Caco-2 (cell line): Measurements from ENCODE around the gene ZDHHC7. TPM values are rescaled to one million over a fixed set of nuclear protein-coding genes. Genes with fewer than 3 reads are reported as not detected.

Experiments
- BruUV-seq: library from RNA; stranded (reverse); fragments of 400-500 nt; replicated peaks from 2 replicates; lab custom pipeline; 2021; lab: Mats Ljungman, UMichigan
- CTCF ChIA-PET: fragments of 300-600 bp; sonication (Branson Sonifier 250); formaldehyde crosslinking; loops from one replicate; lab custom pipeline; 2022; ENCODE audit warnings: antibody characterized with exemption; lab: Charles Lee
- POLR2A ChIA-PET: fragments of 300-600 bp; sonication (Branson Sonifier 250); formaldehyde crosslinking; loops from one replicate; lab custom pipeline; 2022; ENCODE audit warnings: antibody characterized with exemption; lab: Charles Lee
- DNase-seq, 2 experiments: peaks; one replicate each; pipeline versions ENCODE4 v3.0.0 to v3.0.0-alpha.2; 2020 to 2022
- H3K27me3 ChIP-seq: replicated peaks from 2 replicates; pipeline ENCODE4 v1.6.0; 2011; ENCODE audit warnings: low read length; ENCODE audit not compliant: control insufficient read depth, insufficient read depth
- H3K36me3 ChIP-seq: 2 replicates; pipeline ENCODE4 v1.5.1; 2011; ENCODE audit warnings: low read length; ENCODE audit not compliant: control insufficient read depth, insufficient read depth
- H3K4me1 ChIP-seq: fragments of 250-450 bp; sonication (Bioruptor Pico); 2 replicates; pipeline ENCODE4 v1.5.1; 2020; ENCODE audit warnings: mild to moderate bottlenecking
- H3K4me3 ChIP-seq: 2 replicates; pipeline ENCODE4 v1.5.1; 2011; ENCODE audit warnings: low read depth, mild to moderate bottlenecking, control low read depth, low read length
- H3K9me3 ChIP-seq: fragments of 250-450 bp; sonication (Bioruptor Pico); 2 replicates; pipeline ENCODE4 v1.5.1; 2020; ENCODE audit warnings: mild to moderate bottlenecking, moderate library complexity
- H3K27ac Mint-ChIP-seq: one replicate; pipeline ENCODE4 v1.8.0; 2022; ENCODE audit warnings: mixed read lengths; ENCODE audit not compliant: unreplicated experiment
- H3K27me3 Mint-ChIP-seq: one replicate; pipeline ENCODE4 v1.8.0; 2022; ENCODE audit warnings: mixed read lengths; ENCODE audit not compliant: insufficient read depth, unreplicated experiment
- H3K36me3 Mint-ChIP-seq: one replicate; pipeline ENCODE4 v1.8.0; 2022; ENCODE audit warnings: mild to moderate bottlenecking, mixed read lengths; ENCODE audit not compliant: insufficient read depth, unreplicated experiment
- H3K4me1 Mint-ChIP-seq: one replicate; pipeline ENCODE4 v1.8.0; 2022; ENCODE audit warnings: low read depth, mixed read lengths; ENCODE audit not compliant: unreplicated experiment
- H3K4me3 Mint-ChIP-seq: one replicate; pipeline ENCODE4 v1.8.0; 2022; ENCODE audit warnings: mild to moderate bottlenecking, moderate library complexity, mixed read lengths; ENCODE audit not compliant: unreplicated experiment
- H3K9me3 Mint-ChIP-seq: one replicate; pipeline ENCODE4 v1.8.0; 2022; ENCODE audit warnings: mixed read lengths; ENCODE audit not compliant: unreplicated experiment
- intact Hi-C: fragments of 100-400 bp; cut with micrococcal nuclease; formaldehyde crosslinking; loops from one replicate; pipeline ENCODE4 v1.10.0; 2022; ENCODE audit not compliant: unreplicated experiment
- total RNA-seq: library from RNA; stranded (reverse); gene quantifications from 2 replicates; pipeline ENCODE4 v1.2.3, GENCODE V29; 2022
- TF ChIP-seq, protein P1 (sequence below), 2 experiments: fragments of 200-600 bp in 1 of 2; IDR thresholded peaks; 1 replicate in 1 of 2; 2 replicates in 1 of 2; pipeline versions ENCODE4 v1.5.1 to v1.8.0; 2011 to 2022; ENCODE audit warnings: antibody characterized with exemption in 1 of 2, control low read depth in 1 of 2, inconsistent platforms in 1 of 2, low read depth in 1 of 2, low read length in 1 of 2, mild to moderate bottlenecking in 1 of 2, moderate library complexity in 1 of 2; ENCODE audit not compliant: insufficient read depth in 1 of 2, severe bottlenecking in 1 of 2, unreplicated experiment in 1 of 2

ZDHHC7 gene
- total RNA-seq, 1 experiment from 2014 or later: 85.7 TPM

DNA sequence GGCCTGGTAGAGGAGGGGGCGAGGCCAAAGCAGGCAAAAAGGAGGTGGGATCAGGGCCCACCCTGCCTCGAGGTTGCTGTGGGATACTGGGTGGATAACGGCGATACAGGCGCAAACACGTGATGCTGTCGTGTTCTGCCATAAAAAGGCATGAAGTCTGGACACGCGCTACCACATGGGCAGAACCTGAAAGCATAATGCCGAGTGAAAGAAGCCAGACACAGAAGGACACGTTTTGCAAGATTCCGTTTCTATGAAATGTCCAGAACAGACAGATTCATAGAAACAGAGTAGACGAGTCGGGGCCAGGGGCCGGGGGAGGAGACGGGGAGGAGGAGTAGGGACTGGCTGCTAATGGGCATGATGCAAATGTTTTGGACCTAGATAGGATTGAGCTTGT lies 43.5 kb downstream of the ZDHHC7 start:
- no peak for DNase-seq
- TF ChIP-seq, protein P1, sequence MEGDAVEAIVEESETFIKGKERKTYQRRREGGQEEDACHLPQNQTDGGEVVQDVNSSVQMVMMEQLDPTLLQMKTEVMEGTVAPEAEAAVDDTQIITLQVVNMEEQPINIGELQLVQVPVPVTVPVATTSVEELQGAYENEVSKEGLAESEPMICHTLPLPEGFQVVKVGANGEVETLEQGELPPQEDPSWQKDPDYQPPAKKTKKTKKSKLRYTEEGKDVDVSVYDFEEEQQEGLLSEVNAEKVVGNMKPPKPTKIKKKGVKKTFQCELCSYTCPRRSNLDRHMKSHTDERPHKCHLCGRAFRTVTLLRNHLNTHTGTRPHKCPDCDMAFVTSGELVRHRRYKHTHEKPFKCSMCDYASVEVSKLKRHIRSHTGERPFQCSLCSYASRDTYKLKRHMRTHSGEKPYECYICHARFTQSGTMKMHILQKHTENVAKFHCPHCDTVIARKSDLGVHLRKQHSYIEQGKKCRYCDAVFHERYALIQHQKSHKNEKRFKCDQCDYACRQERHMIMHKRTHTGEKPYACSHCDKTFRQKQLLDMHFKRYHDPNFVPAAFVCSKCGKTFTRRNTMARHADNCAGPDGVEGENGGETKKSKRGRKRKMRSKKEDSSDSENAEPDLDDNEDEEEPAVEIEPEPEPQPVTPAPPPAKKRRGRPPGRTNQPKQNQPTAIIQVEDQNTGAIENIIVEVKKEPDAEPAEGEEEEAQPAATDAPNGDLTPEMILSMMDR (IDR thresholded peaks at IDR 0.05; ENCODE audit: insufficient read depth in 1 of 2, low read depth in 1 of 2, low read length in 1 of 2, severe bottlenecking in 1 of 2, unreplicated experiment in 1 of 2): no peak
- H3K36me3 ChIP-seq: no peaks in the 10 kb centered on the region
- no TSS peak for BruUV-seq
- POLR2A ChIA-PET: no interaction called here
- H3K9me3 ChIP-seq: no peaks in the 10 kb centered on the region
- Mint-ChIP-seq H3K27me3 (no peaks in the 10 kb centered on the region), H3K4me3 (no peak overlapping the region), H3K27ac (no peak overlapping the region), H3K9me3 (no peaks in the 10 kb centered on the region), H3K4me1 (peaks cover 13% of the 10 kb centered on the region), H3K36me3 (no peaks in the 10 kb centered on the region)
- H3K27me3 ChIP-seq: no peaks in the 10 kb centered on the region
- H3K4me1 ChIP-seq: no peaks in the 10 kb centered on the region
- CTCF ChIA-PET: interaction anchor here (0.7 to 4.1 kb wide), 5 partner anchors 15 to 462 kb away, joined by 3 to 24 read pairs (median 4); no protein-coding TSS in a partner anchor
- H3K4me3 ChIP-seq: no peak overlapping the region
- intact Hi-C loops: no loop called here

DNA sequence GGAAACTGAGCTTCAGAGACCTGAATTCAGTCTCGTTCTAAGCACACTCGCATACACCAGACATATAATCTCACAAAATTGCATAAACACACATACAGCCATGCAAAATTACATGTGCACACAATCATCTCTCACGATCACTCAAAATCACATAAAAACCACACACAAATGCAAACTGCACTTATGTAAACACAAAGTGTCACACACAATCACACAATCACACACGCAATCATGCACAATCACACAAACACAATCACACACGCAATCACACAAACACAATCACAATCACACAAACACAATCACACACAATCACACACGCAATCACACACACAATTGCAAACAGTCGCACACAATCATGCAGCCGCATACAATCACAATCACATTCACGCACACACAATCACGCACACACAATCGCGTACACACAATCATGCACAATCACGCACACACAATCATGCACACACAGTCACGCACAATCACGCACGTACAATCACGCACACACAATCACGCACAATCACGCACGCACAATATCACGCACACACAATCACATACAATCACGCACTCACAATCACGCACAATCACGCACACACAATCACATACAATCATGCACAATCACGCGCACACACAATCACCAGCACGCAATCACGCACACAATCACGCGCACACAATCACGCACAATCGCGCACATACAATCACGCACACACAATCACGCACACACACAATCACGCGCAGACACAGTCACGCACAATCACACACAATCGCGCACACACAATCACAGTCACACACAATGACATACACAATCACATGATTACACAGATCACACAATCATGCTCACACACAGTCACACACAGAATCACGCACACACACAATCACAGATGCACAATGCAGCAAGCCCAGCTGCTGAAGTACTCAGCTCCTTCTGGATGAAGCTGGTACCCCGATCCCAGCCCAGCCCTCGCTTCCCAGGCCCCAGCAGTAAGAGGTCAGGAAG lies 45.6 kb downstream of the ZDHHC7 start:
- no peak overlapping the region for H3K27ac Mint-ChIP-seq
- POLR2A ChIA-PET: no interaction called here
- peaks cover 13% of the 10 kb centered on the region for H3K4me1 Mint-ChIP-seq
- Histone ChIP-seq H3K27me3 (no peaks in the 10 kb centered on the region), H3K36me3 (no peaks in the 10 kb centered on the region), H3K4me3 (no peak overlapping the region), H3K9me3 (no peaks in the 10 kb centered on the region), H3K4me1 (no peaks in the 10 kb centered on the region)
- H3K4me3 Mint-ChIP-seq: no peak overlapping the region
- TF ChIP-seq, protein P1 (IDR thresholded peaks at IDR 0.05; ENCODE audit: insufficient read depth in 1 of 2, low read depth in 1 of 2, low read length in 1 of 2, severe bottlenecking in 1 of 2, unreplicated experiment in 1 of 2): no peak
- BruUV-seq: no TSS peak
- intact Hi-C loops: no loop called here
- DNase-seq: no peak
- no peaks in the 10 kb centered on the region for H3K36me3 Mint-ChIP-seq
- no peaks in the 10 kb centered on the region for H3K9me3 Mint-ChIP-seq
- CTCF ChIA-PET: interaction anchor here (4.1 kb wide), 1 partner anchor 12 kb away, joined by 24 read pairs; no protein-coding TSS in a partner anchor
- no peaks in the 10 kb centered on the region for H3K27me3 Mint-ChIP-seq

DNA sequence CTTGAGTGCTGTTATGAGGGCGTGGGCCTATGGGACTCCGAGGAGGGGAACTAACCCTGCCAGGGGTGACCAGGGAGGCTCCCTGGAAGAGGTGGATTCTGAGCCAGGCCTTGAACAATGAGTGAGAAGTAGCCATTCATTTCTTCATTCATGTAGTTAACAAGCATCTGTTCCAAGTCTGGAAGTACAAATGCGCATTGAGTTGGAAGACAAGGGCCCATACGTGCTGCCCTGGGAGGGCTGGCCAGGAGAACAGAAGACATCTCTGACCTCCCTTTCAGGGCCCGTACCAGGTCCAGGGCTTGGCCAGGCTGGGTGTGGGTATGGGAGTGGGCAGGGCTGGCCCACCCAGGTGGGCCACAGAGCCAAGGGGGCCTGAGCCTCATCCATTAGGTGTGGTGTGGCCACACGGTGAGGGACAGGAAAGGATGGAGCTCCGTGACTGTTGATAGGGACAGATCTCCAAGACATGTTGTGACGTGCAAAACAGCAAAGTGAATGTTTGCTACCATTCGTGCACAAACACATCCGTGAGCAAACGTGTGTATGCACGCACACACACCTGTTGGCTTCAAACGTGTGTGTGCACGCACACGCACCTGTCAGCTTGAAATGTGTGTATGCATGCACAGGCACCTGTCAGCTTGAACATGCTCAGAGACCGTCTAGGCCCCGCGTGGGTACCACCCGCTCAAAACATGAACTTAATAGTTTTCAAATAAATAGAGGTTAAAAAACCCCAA lies 46.8 kb downstream of the ZDHHC7 start:
- intact Hi-C loops: no loop called here
- Histone ChIP-seq H3K4me3 (no peak overlapping the region), H3K9me3 (no peaks in the 10 kb centered on the region), H3K4me1 (no peaks in the 10 kb centered on the region), H3K27me3 (no peaks in the 10 kb centered on the region), H3K36me3 (no peaks in the 10 kb centered on the region)
- H3K27ac Mint-ChIP-seq: no peak overlapping the region
- no peaks in the 10 kb centered on the region for H3K36me3 Mint-ChIP-seq
- no TSS peak for BruUV-seq
- no peaks in the 10 kb centered on the region for H3K27me3 Mint-ChIP-seq
- H3K4me1 Mint-ChIP-seq: peaks cover 13% of the 10 kb centered on the region
- DNase-seq: no peak
- ChIA-PET CTCF (no interaction called here), POLR2A (no interaction called here)
- TF ChIP-seq, protein P1 (IDR thresholded peaks at IDR 0.05; ENCODE audit: insufficient read depth in 1 of 2, low read depth in 1 of 2, low read length in 1 of 2, severe bottlenecking in 1 of 2, unreplicated experiment in 1 of 2): no peak
- H3K9me3 Mint-ChIP-seq: no peaks in the 10 kb centered on the region
- H3K4me3 Mint-ChIP-seq: no peak overlapping the region
